GM19099 (cell line): Measurements from ENCODE around the gene SNRNP70.

Experiments used
- POLR2A ChIP-seq: IDR thresholded peaks from 3 replicates; pipeline ENCODE4 v1.6.1; 2011; ENCODE audit warnings: low read depth; ENCODE audit not compliant: insufficient read length; ENCODE audit errors: extremely low read depth

The SNRNP70 gene

GRCh38 chr19:49065905-49066512 lies 19.2 kb upstream of the SNRNP70 start:
- no peak for TF ChIP-seq POLR2A

GRCh38 chr19:49067554-49067953 lies 17.7 kb upstream of the SNRNP70 start:
- no peak for TF ChIP-seq POLR2A

- no peak for TF ChIP-seq POLR2A
These were observed 16.2 kb upstream of the SNRNP70 start for GRCh38 chr19:49069026-49069425.

- TF ChIP-seq POLR2A: no peak
These were observed 14.8 kb upstream of the SNRNP70 start for GRCh38 chr19:49070416-49070815.

GRCh38 chr19:49071860-49072547 lies 13.2 kb upstream of the SNRNP70 start:
- TF ChIP-seq POLR2A: no peak

GRCh38 chr19:49073514-49074378 lies 11.5 kb upstream of the SNRNP70 start:
- no peak for TF ChIP-seq POLR2A

DNA sequence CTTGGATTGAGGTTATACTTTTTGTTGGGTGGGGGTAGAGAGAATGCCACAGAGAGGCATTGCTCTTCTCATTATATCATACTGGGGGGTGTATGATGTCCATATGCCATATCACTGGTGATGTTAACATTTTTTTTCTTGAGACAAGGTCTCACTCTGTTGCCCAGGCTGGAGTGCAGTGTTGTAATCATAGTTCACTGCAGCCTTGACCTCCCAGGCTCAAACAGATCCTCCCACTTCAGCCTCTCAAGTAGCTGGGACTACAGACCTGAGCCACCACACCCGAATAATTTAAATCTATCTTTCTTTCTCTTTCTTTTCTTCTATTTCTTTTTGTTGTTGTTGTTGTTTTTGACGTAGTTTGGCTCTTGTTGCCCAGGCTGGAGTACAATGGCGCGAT lies 4.9 kb upstream of the SNRNP70 start:
- no peak for TF ChIP-seq POLR2A

GRCh38 chr19:49081273-49081672 lies 4.0 kb upstream of the SNRNP70 start:
- TF ChIP-seq POLR2A: no peak

- no peak for TF ChIP-seq POLR2A
These were observed 838 bp upstream of the SNRNP70 start for GRCh38 chr19:49084206-49085019.

DNA sequence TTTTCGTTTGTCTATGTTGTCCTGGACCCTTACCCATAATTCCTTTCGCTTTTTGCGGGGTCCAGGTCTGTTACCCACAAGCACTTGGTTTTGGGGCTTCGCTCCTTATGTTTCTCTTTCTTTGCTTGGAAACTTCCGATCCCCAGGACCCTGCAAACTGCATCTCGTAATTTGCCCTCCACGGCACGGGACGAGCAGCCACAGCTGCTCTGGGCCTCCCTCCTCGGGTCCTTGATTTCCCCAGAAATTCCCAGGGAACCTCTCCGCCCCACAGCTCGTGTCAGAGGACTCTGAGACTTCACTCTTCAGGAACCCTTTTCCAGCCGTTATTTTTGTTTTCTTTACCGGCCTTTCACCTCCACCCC lies 599 bp downstream of the SNRNP70 start:
- no peak for TF ChIP-seq POLR2A

- no peak for TF ChIP-seq POLR2A
These were observed 1.0 kb downstream of the SNRNP70 start for GRCh38 chr19:49086296-49086695.

GRCh38 chr19:49091391-49092038 lies 6.3 kb downstream of the SNRNP70 start:
- no peak for TF ChIP-seq POLR2A

GRCh38 chr19:49092686-49093085 lies 7.4 kb downstream of the SNRNP70 start:
- TF ChIP-seq POLR2A: no peak
